SJSA1 (cell line): ENCODE data around the gene MINDY4. TPM values are rescaled to one million over a fixed set of nuclear protein-coding genes. Genes with fewer than 3 reads are reported as not detected.

Source experiments
- DNase-seq, 2 experiments: peaks; one replicate each; pipeline ENCODE4 v3.0.0-alpha.2; 2015 to 2020; ENCODE audit warnings: low spot score in 2 of 2, low read depth in 1 of 2
- H3K27ac ChIP-seq: fragments of 250-450 bp; sonication (Bioruptor Pico); 2 replicates; pipeline ENCODE4 v1.5.1; 2020; ENCODE audit warnings: mild to moderate bottlenecking, moderate library complexity
- H3K27me3 ChIP-seq: fragments of 250-450 bp; sonication (Bioruptor Pico); replicated peaks from 2 replicates; pipeline ENCODE4 v1.5.1; 2020; ENCODE audit warnings: mild to moderate bottlenecking, moderate library complexity
- H3K36me3 ChIP-seq: fragments of 250-450 bp; sonication (Bioruptor Pico); 2 replicates; pipeline ENCODE4 v1.5.1; 2020; ENCODE audit warnings: mild to moderate bottlenecking
- H3K4me1 ChIP-seq: fragments of 250-450 bp; sonication (Bioruptor Pico); replicated peaks from 2 replicates; pipeline ENCODE4 v1.6.1; 2021; ENCODE audit warnings: mild to moderate bottlenecking
- H3K4me3 ChIP-seq: fragments of 250-450 bp; sonication (Bioruptor Pico); 2 replicates; pipeline ENCODE4 v1.5.1; 2020; ENCODE audit warnings: mild to moderate bottlenecking
- H3K9me3 ChIP-seq: fragments of 250-450 bp; sonication (Bioruptor Pico); replicated peaks from 2 replicates; pipeline ENCODE4 v1.5.1; 2020; ENCODE audit warnings: mild to moderate bottlenecking
- total RNA-seq: library from RNA; depleted of rRNA; stranded (reverse); fragments of >200 nt; shearing (Covaris generic); gene quantifications from 2 replicates; pipeline ENCODE4 v1.2.3, GENCODE V29; 2014

Gene MINDY4
- total RNA-seq, 1 experiment from 2014 or later = 2.0 TPM

DNA sequence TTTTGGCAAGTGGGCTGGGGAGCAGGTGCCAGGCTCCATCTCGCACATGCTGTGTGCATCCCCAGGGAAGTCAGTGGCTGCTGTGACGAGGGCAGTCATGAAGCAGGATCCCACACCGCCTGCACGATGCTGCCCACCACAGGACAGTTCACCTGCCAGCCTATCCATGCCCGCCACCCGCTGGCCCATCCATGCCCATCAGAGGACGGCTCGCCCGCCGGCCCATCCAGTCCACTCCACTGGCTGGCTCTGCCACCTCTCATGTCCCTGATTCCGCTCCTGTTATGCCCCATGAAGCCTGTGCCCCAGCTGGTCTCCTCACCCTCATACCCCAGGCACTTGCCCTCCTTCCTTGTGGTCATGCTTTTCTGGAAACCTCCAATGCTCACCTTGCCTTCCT, 37.5 kb upstream of the MINDY4 start:
- Histone ChIP-seq H3K27ac (no peak overlapping the region), H3K36me3 (no peaks in the 10 kb centered on the region), H3K27me3 (peaks cover 24% of the 10 kb centered on the region), H3K4me3 (no peak overlapping the region), H3K9me3 (no peaks in the 10 kb centered on the region; the same call in 1 of the 2 replicates), H3K4me1 (no peaks in the 10 kb centered on the region)
- DNase-seq = no peak

DNA sequence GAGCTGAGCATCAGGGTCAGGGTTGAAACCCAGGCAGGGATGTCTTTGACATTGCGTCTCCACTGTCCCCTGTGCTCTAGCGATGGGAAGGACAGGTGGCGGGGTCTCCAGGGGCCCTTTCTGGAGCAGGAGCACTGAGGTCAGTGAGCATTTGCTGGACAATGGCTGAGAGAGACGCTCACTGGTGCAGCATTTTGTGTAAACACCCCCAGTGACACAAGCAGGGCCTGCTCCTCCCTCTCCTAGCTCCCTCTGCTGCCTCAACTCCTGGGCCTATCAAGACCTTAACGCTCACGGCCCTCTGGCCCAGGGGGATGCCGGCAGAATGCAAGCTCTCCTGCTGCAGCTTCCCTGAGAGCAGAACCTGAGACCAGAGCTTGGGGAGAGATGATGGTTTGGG, 36.7 kb upstream of the MINDY4 start:
- Histone ChIP-seq H3K4me1 (no peaks in the 10 kb centered on the region), H3K27ac (no peak overlapping the region), H3K27me3 (peaks cover 19% of the 10 kb centered on the region), H3K4me3 (no peak overlapping the region), H3K36me3 (no peaks in the 10 kb centered on the region), H3K9me3 (no peaks in the 10 kb centered on the region; the same call in 1 of the 2 replicates)
- no peak for DNase-seq

DNA sequence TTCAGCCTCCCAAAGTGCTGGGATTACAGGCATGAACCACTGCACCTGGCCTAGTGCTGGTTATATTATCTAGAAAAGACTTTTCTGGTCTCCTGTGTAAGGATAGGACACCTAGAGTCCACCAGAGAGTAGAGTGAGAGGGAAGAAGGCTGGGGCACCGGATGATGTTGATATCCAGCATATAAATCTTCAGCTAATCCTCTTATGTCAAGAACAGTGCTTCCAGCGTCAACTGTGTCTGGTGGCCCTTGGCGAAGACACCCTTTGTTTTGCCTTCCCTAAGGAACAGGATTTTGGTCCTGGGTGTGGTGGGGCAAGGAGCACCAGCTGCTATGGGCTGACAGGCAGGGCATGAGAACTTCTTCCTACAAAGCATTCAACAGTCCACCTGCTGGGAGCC, 35.6 kb upstream of the MINDY4 start:
- no peaks in the 10 kb centered on the region for H3K9me3 ChIP-seq
- no peaks in the 10 kb centered on the region for H3K36me3 ChIP-seq
- no peak overlapping the region for H3K27ac ChIP-seq
- H3K4me3 ChIP-seq = no peak overlapping the region
- DNase-seq = no peak
- H3K27me3 ChIP-seq = peaks cover 8% of the 10 kb centered on the region
- no peaks in the 10 kb centered on the region for H3K4me1 ChIP-seq

DNA sequence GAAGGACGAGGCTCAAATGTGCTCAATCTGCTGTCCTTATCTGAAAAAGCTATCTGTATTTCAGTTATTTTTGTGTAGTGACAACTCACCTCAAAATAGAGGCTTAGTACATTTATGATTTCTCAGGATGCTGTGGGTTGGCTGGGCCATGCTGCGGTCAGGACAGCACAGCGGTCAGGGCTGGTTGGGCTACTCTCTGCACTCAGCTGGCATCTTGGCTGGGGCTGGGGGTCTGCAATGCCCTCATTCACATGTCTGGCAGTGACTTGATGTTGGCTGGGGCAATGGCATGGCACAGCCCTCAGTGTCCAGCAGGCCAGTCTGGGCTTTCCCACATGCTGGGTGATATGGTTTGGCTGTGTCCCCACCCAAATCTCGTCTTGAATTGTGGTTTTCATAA, 34.9 kb upstream of the MINDY4 start:
- DNase-seq = no peak
- Histone ChIP-seq H3K36me3 (no peaks in the 10 kb centered on the region), H3K9me3 (no peaks in the 10 kb centered on the region), H3K4me1 (no peaks in the 10 kb centered on the region), H3K27me3 (peaks cover 4% of the 10 kb centered on the region), H3K27ac (no peak overlapping the region), H3K4me3 (no peak overlapping the region)

DNA sequence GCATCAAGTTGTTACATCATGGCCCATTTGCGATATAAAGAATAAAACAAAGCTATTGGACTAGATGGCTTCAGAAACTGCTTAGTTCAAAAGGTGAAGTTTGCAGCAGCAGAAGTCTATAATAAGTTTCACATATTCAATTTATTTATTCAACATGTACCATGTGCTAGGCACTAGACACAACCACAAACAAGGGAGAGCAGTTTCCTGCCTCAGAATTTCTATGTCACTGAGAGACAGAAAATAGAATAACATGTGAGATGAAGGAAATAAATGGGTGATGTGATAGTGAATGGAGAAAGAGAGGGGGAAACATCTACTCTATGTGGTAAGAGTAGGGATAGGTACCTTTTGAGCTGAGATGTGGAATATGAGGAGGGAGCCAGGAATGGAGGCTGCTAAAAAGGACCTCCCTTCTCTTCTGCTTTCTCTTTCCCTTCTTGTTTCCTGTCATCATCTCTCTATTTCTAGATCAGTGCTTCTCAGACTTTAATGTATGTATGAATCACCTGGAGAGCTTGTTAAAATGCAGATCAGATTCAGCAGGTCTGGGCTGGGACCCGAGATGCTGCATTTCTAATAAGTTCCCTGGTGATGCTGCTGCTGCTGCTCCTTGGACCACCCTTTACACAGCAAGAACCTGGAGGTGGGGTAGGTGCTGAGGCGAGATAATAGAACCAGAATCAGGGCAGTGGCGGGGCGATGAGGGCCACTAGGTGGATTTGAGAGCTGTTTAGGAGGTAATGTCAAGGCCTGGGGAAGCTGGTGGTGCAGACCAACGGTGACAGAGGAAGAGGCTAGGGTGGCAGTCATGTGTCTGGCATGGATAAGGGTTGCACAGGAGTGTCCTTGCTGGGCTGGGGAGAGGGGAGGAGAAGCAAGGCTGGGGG, 32.9 kb upstream of the MINDY4 start:
- no peaks in the 10 kb centered on the region for H3K4me1 ChIP-seq
- no peak for DNase-seq
- H3K36me3 ChIP-seq = no peaks in the 10 kb centered on the region
- H3K27me3 ChIP-seq = peaks cover 4% of the 10 kb centered on the region
- H3K4me3 ChIP-seq = no peak overlapping the region
- no peaks in the 10 kb centered on the region for H3K9me3 ChIP-seq
- no peak overlapping the region for H3K27ac ChIP-seq

DNA sequence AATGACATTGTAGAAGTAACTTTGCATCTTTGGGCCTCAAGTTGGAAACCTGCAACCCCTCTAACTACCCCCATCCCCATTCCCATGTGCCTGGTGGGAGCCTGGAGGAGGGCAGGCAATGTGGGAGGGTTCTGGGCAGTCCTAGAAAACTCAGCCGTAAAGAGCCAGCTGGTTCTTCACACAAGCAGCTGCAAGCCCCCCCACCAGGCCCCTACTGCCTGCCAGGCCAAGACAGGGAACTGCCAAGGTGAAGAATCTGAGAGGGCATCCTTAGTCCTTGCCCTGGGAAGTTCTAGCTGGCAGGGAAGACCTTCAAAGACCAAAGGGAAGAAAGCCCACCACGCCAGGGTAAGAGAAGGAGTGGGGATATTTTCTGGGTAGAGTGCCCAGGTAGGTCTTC, 31.5 kb upstream of the MINDY4 start:
- H3K27ac ChIP-seq = no peak overlapping the region
- no peaks in the 10 kb centered on the region for H3K4me1 ChIP-seq
- H3K36me3 ChIP-seq = no peaks in the 10 kb centered on the region
- no peaks in the 10 kb centered on the region for H3K9me3 ChIP-seq
- H3K4me3 ChIP-seq = no peak overlapping the region
- H3K27me3 ChIP-seq = peaks cover 3% of the 10 kb centered on the region
- DNase-seq = no peak

DNA sequence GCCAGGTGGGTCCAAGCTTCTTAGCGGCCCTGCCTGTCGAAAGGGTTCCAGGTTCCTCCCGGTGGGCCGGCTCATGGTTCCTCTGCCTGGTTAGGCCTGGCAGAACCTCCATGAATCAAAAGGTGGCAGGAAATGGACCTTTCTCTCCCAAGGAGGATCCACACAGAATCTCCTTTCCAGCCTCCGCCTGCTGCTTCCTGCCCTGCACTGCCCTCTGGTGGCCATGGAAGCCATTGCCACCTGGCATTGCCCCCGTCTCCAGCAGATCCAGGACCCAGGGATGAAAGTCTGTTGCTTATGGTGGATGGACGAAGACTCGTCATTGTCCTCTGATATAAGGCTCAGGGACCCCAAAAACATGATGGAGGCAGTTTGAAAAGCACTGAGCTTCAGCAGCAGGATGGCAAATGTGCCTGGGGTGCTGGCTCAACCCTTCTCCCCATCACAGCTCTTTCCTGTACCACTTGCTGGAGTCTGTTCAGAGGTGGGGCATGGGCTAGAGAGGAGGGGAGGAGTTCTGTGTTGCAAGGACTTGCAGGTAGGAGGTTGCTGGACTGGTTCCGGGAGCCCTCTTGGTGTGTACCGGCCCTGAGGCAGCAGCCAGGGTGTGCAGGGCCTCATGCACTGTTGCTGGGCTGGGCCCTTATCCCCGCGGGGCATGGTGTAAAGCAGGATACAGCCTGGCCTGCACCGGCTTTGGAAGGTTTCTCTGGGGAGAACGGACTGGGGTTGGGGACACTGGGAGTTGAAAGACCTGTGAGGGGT, 30.6 kb upstream of the MINDY4 start:
- H3K4me3 ChIP-seq = no peak overlapping the region
- H3K27me3 ChIP-seq = peaks cover 3% of the 10 kb centered on the region
- no peaks in the 10 kb centered on the region for H3K4me1 ChIP-seq
- no peaks in the 10 kb centered on the region for H3K9me3 ChIP-seq
- no peak overlapping the region for H3K27ac ChIP-seq
- DNase-seq = peak; percentile 55 to 64
- no peaks in the 10 kb centered on the region for H3K36me3 ChIP-seq

DNA sequence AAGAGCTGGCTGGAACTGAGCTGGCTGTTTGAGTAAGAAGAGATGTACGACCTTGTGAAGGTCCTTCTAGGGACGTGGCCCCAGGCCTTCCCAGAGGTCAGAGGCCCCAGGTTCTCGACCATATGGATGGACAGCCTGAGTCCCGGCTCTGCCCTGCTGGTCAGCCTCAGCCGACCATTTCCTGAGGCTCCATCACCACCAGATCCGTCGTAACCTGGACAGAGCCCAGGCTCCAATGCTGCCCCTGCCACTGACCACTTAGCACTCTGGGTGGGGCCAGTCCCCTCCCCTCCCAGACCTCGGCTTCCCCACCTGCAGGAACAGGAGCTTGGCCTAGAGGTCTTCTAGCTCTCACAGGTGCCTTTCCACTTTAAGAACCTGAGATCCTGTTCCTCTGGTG, 29.9 kb upstream of the MINDY4 start:
- no peak for DNase-seq
- Histone ChIP-seq H3K27me3 (peaks cover 3% of the 10 kb centered on the region), H3K27ac (no peak overlapping the region), H3K4me3 (no peak overlapping the region), H3K4me1 (no peaks in the 10 kb centered on the region), H3K9me3 (no peaks in the 10 kb centered on the region), H3K36me3 (no peaks in the 10 kb centered on the region)

DNA sequence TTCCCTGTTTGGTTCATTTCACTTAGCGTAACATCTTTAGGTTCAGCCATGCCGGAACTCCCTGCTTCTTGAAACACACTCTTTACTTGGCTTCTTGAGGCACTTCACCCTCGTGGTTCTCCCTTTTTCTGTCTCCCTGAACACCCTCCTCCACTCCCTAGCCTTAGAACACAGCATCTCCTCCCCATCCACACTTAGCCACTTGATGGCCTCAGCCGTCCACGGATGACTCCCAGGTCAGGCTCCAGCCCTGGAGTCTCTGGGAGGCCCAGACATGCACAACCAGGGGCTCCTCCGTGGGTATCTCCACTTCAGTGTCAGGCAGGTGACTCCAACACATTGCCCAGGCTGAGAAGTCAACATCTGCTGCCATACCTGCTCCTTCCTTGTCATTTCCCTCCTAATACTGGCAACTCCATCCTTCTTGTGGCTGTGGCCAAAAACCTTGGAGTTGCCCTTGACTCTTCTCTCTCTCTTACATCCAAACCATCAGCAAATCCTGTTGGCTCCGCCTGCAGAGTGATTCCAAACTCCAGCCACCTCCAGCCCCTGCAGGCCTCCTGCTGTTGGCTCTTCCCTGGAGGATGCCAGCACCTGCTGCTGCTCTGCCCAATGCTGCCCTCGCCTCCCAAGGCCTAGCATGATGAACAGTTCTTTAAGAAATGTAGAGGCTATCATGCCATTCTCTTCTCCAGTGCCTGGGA, 27.7 kb upstream of the MINDY4 start:
- Histone ChIP-seq H3K36me3 (no peaks in the 10 kb centered on the region), H3K27me3 (peaks cover 3% of the 10 kb centered on the region; the same call in 1 of the 2 replicates), H3K9me3 (no peaks in the 10 kb centered on the region), H3K27ac (no peak overlapping the region), H3K4me3 (no peak overlapping the region), H3K4me1 (no peaks in the 10 kb centered on the region)
- DNase-seq = no peak

DNA sequence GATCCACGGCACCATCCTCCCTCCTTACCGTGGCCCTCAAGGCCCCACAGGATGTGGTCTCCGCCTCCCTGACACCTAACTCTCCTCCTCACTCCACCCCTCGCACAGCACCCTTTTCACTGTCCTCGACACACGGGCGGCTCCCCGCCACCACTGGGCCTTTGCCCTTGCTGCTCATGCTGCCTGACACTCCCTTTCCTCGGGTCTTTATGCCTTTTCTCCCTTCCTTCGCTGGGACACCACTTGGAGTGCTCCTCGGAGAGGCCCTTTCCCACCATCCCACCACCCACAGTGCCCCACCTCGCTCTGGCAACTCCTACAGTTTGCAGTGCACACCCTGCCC, 27.2 kb upstream of the MINDY4 start:
- Histone ChIP-seq H3K27ac (no peak overlapping the region), H3K27me3 (0 out of 2 replicates have a peak, but pooled peaks cover 3% of the 10 kb centered on the region), H3K4me3 (no peak overlapping the region), H3K36me3 (no peaks in the 10 kb centered on the region), H3K4me1 (no peaks in the 10 kb centered on the region), H3K9me3 (no peaks in the 10 kb centered on the region)
- DNase-seq = no peak

DNA sequence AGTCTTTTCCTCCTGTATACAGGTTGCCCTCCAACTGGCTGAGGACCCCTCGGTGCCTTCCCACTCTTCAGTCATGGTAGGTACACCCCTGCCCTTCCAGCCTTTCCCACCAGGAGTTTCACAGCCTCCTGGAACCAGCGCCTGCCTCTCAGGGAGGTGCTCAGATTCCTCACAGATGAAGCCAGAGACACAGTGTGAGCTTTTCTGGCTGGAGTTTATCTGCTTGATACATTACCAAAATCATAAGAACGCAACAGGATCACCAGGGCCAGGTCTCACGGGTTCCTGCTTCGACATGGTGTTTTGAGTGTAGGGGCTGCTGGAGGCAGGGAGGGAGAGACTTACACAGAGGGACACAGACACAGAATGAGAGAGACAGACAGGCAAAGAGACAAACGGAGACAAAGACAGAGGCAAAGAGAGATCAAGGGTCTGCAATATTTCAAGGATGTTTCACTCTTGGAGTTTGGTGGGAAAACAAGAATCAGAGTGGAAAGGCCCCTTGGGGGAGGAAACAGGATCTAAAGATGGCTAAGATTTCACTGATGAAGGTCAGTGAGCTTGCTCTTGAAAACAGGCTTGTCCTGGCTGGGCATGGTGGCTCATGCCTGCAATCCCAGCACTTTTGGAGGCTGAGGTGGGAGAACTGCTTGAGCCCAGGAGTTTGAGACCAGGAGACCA, 25.8 kb upstream of the MINDY4 start:
- 0 out of 2 replicates have a peak, but pooled peaks cover 3% of the 10 kb centered on the region for H3K27me3 ChIP-seq
- no peak overlapping the region for H3K27ac ChIP-seq
- no peak overlapping the region for H3K4me3 ChIP-seq
- peaks cover 4% of the 10 kb centered on the region for H3K4me1 ChIP-seq
- no peaks in the 10 kb centered on the region for H3K36me3 ChIP-seq
- DNase-seq = no peak
- H3K9me3 ChIP-seq = no peaks in the 10 kb centered on the region

DNA sequence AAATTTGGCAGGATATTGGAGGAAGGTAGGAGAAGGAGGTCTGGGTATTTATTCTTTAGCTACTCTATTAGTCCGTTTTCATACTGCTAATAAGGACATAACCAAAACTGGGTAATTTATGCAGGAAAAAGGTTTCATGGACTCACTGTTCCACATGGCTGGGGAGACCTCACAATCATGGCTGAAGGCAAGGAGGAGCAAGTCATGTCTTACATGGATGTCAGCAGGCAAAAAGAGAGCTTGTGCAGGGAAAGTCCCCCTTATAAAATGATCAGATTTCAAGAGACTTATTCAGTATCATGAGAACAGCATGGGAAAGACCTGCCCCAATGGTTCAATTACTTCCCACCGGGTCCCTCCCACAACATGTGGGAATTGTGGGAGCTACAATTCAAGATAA, 21.2 kb upstream of the MINDY4 start:
- Histone ChIP-seq H3K27ac (no peak overlapping the region), H3K9me3 (no peaks in the 10 kb centered on the region), H3K4me1 (peaks cover 24% of the 10 kb centered on the region), H3K36me3 (no peaks in the 10 kb centered on the region), H3K4me3 (no peak overlapping the region), H3K27me3 (no peaks in the 10 kb centered on the region)
- no peak for DNase-seq
